HEK293 (cell line): Measurements from ENCODE around the gene LLGL2.

Source experiments
- CTCF ChIA-PET: fragments of 350-600 bp; formaldehyde crosslinking; extraction: SDS; loops from one replicate; lab custom pipeline; 2021; ENCODE audit warnings: antibody characterized with exemption; lab: Yijun Ruan, JAX
- POLR2A ChIA-PET: fragments of 300-600 bp; formaldehyde crosslinking; extraction: SDS; loops from one replicate; lab custom pipeline; 2020; ENCODE audit warnings: antibody characterized with exemption, inconsistent platforms; lab: Yijun Ruan, JAX
- H3K27ac ChIP-seq: fragments of 200-500 bp; sonication (Bioruptor generic); 2 replicates; pipeline ENCODE4 v1.5.1; 2014; ENCODE audit warnings: low read depth, low read length, control low read depth, inconsistent platforms; ENCODE audit errors: extremely low read depth
- H3K36me3 ChIP-seq, 2 experiments: fragments of 200-500 bp in 1 of 2; sonication (Bioruptor generic) in 1 of 2; 1 replicate in 1 of 2; 2 replicates in 1 of 2; pipeline ENCODE4 v1.5.1; 2014 to 2017; ENCODE audit warnings: inconsistent platforms in 2 of 2, low read length in 2 of 2; ENCODE audit not compliant: control insufficient read depth in 2 of 2, insufficient read depth in 1 of 2
- H3K4me1 ChIP-seq: fragments of 200-500 bp; sonication (Bioruptor generic); 2 replicates; pipeline ENCODE4 v1.5.1; 2014; ENCODE audit warnings: mild to moderate bottlenecking, low read length, inconsistent platforms; ENCODE audit not compliant: control insufficient read depth, insufficient read depth
- H3K4me3 ChIP-seq: 2 replicates; pipeline ENCODE4 v1.5.1; 2011; ENCODE audit warnings: low read depth, mild to moderate bottlenecking, control low read depth, low read length, moderate library complexity
- H3K9me3 ChIP-seq: fragments of 200-500 bp; sonication (Bioruptor generic); 2 replicates; pipeline ENCODE4 v1.5.1; 2014; ENCODE audit warnings: low read depth, low read length, inconsistent platforms; ENCODE audit not compliant: control insufficient read depth, insufficient read depth
- HOXD13 ChIP-seq: sonication (generic); formaldehyde crosslinking; IDR thresholded peaks from 2 replicates; pipeline ENCODE4 v1.8.0; 2022; ENCODE audit warnings: missing genetic modification reagents, borderline replicate concordance
- OVOL3 ChIP-seq: fragments of 450-650 bp; formaldehyde crosslinking; IDR thresholded peaks from 2 replicates; pipeline ENCODE4 v1.5.1; 2016; ENCODE audit warnings: missing biosample characterization, missing genetic modification characterization
- PRDM10 ChIP-seq: fragments of 450-650 bp; formaldehyde crosslinking; IDR thresholded peaks from 2 replicates; pipeline ENCODE4 v1.5.1; 2016; ENCODE audit warnings: missing biosample characterization, missing genetic modification characterization
- PRDM6 ChIP-seq: fragments of 450-650 bp; formaldehyde crosslinking; IDR thresholded peaks from 2 replicates; pipeline ENCODE4 v1.5.1; 2017; ENCODE audit warnings: missing biosample characterization, missing genetic modification characterization
- RBAK ChIP-seq: fragments of 450-650 bp; formaldehyde crosslinking; IDR thresholded peaks from 2 replicates; pipeline ENCODE4 v1.5.1; 2016; ENCODE audit warnings: missing biosample characterization, missing genetic modification characterization
- ZIC2 ChIP-seq: fragments of 450-650 bp; formaldehyde crosslinking; IDR thresholded peaks from 2 replicates; pipeline ENCODE4 v1.5.1; 2016; ENCODE audit warnings: missing biosample characterization, missing genetic modification characterization
- ZNF121 ChIP-seq: fragments of 450-650 bp; formaldehyde crosslinking; IDR thresholded peaks from 2 replicates; pipeline ENCODE4 v1.5.1; 2016; ENCODE audit warnings: missing biosample characterization, missing genetic modification characterization
- ZNF148 ChIP-seq: fragments of 450-650 bp; formaldehyde crosslinking; IDR thresholded peaks from 2 replicates; pipeline ENCODE4 v1.5.0; 2017; ENCODE audit warnings: missing biosample characterization, missing genetic modification characterization, borderline replicate concordance
- ZNF311 ChIP-seq: fragments of 450-650 bp; formaldehyde crosslinking; IDR thresholded peaks from 2 replicates; pipeline ENCODE4 v1.5.1; 2017; ENCODE audit warnings: missing biosample characterization, missing genetic modification characterization, borderline replicate concordance
- ZNF473 ChIP-seq: fragments of 450-650 bp; formaldehyde crosslinking; IDR thresholded peaks from 2 replicates; pipeline ENCODE4 v1.5.1; 2017; ENCODE audit warnings: missing biosample characterization, missing genetic modification characterization
- ZNF558 ChIP-seq: fragments of 450-650 bp; formaldehyde crosslinking; IDR thresholded peaks from 2 replicates; pipeline ENCODE4 v1.5.1; 2016; ENCODE audit warnings: missing biosample characterization, missing genetic modification characterization
- ZNF580 ChIP-seq: fragments of 450-650 bp; formaldehyde crosslinking; IDR thresholded peaks from 2 replicates; pipeline ENCODE4 v1.5.1; 2016; ENCODE audit warnings: missing biosample characterization, missing genetic modification characterization
- ZNF623 ChIP-seq: fragments of 450-650 bp; formaldehyde crosslinking; IDR thresholded peaks from 2 replicates; pipeline ENCODE4 v1.5.1; 2016; ENCODE audit warnings: missing biosample characterization, missing genetic modification characterization
- ZNF629 ChIP-seq: fragments of 450-650 bp; formaldehyde crosslinking; IDR thresholded peaks from 2 replicates; pipeline ENCODE4 v1.5.1; 2017; ENCODE audit warnings: missing biosample characterization, missing genetic modification characterization
- ZNF639 ChIP-seq: fragments of 450-650 bp; formaldehyde crosslinking; IDR thresholded peaks from 2 replicates; pipeline ENCODE4 v1.5.1; 2016; ENCODE audit warnings: missing biosample characterization, missing genetic modification characterization
- ZNF658 ChIP-seq: fragments of 450-650 bp; formaldehyde crosslinking; IDR thresholded peaks from 2 replicates; pipeline ENCODE4; 2016; ENCODE audit warnings: missing biosample characterization, missing genetic modification characterization
- ZNF830 ChIP-seq: fragments of 450-650 bp; IDR thresholded peaks from 2 replicates; pipeline ENCODE4 v1.5.0; 2018; ENCODE audit warnings: missing biosample characterization, missing genetic modification characterization, low read depth, mild to moderate bottlenecking, moderate library complexity
- ZSCAN16 ChIP-seq: fragments of 450-650 bp; formaldehyde crosslinking; IDR thresholded peaks from 2 replicates; pipeline ENCODE4 v1.5.1; 2016; ENCODE audit warnings: missing biosample characterization, missing genetic modification characterization

Gene LLGL2

GRCh38 chr17:75526555-75527270 lies 1.2 kb downstream of the LLGL2 start:
- H3K36me3 ChIP-seq: peaks cover 0 to 24% of the 10 kb centered on the region in 2 experiments; a peak in 2 of 3 replicates
- TF ChIP-seq ZNF121 (peak; percentile 65; the same call in 1 of the 2 replicates), HOXD13 (CRISPR knock-in tag) (no peak), ZNF623 (tag by site-specific recombination) (no peak)
- no peak overlapping the region for H3K27ac ChIP-seq
- peaks cover 5% of the 10 kb centered on the region for H3K4me1 ChIP-seq
- ChIA-PET POLR2A (interaction anchor here (0.6 to 2.2 kb wide), 4 partner anchors 10 to 104 kb away, joined by 3 to 8 read pairs (median 6); partner anchors contain the start of gene TSEN54), CTCF (interaction anchor here (0.5 to 1.7 kb wide), 11 partner anchors 10 to 458 kb away, joined by 3 to 7 read pairs (median 3); partner anchors contain the start of genes SMIM5 and TSEN54)
- H3K4me3 ChIP-seq: peak overlapping the region; percentile 55
- no peaks in the 10 kb centered on the region for H3K9me3 ChIP-seq

- TF ChIP-seq ZNF830 (tag by site-specific recombination): no peak
- TF ChIP-seq ZIC2: peak; percentile 88
- ChIA-PET CTCF (interaction anchor here (0.7 to 1.0 kb wide), 2 partner anchors 71 to 260 kb away, joined by 4 read pairs; partner anchors contain the start of gene MIF4GD), POLR2A (interaction anchor here (0.6 to 1.0 kb wide), 3 partner anchors 15 to 249 kb away, joined by 3 to 5 read pairs (median 3); partner anchors contain the start of gene TSEN54)
- no peak overlapping the region for H3K27ac ChIP-seq
- peaks cover 3 to 5% of the 10 kb centered on the region in 2 experiments; a peak in 2 of 3 replicates for H3K36me3 ChIP-seq
- H3K4me1 ChIP-seq: no peaks in the 10 kb centered on the region; the same call in 1 of the 2 replicates
- no peaks in the 10 kb centered on the region for H3K9me3 ChIP-seq
- no peak overlapping the region for H3K4me3 ChIP-seq
Observed at GRCh38 chr17:75530837-75531720, 5.6 kb downstream of the LLGL2 start.

- Histone ChIP-seq H3K36me3 (peaks cover 3 to 5% of the 10 kb centered on the region in 2 experiments; a peak in 2 of 3 replicates), H3K4me3 (no peak overlapping the region), H3K4me1 (no peaks in the 10 kb centered on the region), H3K27ac (no peak overlapping the region), H3K9me3 (no peaks in the 10 kb centered on the region)
- POLR2A ChIA-PET: interaction anchor here (0.9 to 1.0 kb wide), 2 partner anchors 15 to 248 kb away, joined by 3 read pairs; partner anchors contain the start of gene TSEN54
- CTCF ChIA-PET: interaction anchor here (0.6 to 1.5 kb wide), 2 partner anchors 15 to 118 kb away, joined by 5 to 7 read pairs; partner anchors contain the start of gene TSEN54
- TF ChIP-seq ZNF658 (tag by site-specific recombination) (no peak), ZNF148 (tag by site-specific recombination) (no peak), ZNF580 (tag by site-specific recombination) (no peak), RBAK (tag by site-specific recombination) (no peak), ZNF639 (tag by site-specific recombination) (no peak), ZNF311 (tag by site-specific recombination) (no peak), OVOL3 (tag by site-specific recombination) (no peak), ZNF558 (tag by site-specific recombination) (no peak), ZNF629 (no peak), ZSCAN16 (no peak), ZNF473 (tag by site-specific recombination) (no peak), PRDM10 (tag by site-specific recombination) (no peak), PRDM6 (tag by site-specific recombination) (no peak)
Observed at GRCh38 chr17:75531721-75532072, 6.2 kb downstream of the LLGL2 start.
